DMS79 treated with DMSO at 0.1 percent for 48 hours (cell line): ENCODE results near the gene CD248.
A peak's percentile ranks its signal among the peaks of the same experiment; 100 is the strongest.

Experiments used
- DNase-seq: peaks from one replicate; lab custom pipeline; 2025; lab: John Stamatoyannopoulos, UW

Gene CD248

DNA sequence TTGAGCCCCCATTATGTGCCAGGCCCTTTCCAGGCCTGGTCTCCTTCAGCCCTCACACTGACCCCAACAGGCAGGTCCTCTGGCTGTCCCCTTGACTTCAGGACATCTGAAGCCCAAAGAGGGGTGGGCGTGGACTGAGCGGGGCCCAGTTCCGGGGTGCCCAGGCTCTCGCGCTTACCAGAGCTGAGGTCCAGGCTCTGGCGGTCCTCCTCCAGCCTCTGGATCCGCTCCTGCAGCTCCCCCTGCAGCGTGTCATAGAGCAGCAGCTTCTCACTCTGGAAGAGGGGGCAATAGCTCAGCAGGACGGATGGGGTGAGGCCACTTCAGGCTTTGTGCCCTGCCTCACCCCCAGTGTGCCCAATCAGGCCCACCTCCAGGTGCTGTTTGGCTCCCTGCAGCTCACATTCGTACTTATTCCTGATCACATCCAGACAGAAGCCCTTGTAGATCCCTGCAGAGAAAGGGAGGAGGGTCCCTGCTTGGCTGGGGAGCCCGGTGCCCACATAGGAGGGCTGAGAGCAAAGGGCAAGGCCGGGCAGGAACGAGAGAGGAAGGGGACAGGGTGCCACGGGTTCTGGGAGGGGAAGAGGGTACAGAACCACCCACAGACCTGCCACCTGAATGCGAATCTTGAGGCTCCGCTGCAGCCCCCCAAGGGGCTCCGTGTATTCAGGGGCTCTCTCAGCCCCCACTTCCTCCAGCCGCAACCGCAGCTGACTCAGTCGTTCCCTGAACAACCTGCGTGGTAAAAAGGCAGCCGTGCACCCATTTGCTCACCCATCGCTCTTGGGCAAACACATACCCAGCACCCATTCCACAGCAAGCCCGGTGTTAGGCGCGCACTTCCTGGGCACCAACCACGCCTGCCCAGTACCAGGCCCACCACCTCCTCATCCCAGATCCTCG is 24.0 kb upstream of the CD248 start:
- DNase-seq = no peak

DNA sequence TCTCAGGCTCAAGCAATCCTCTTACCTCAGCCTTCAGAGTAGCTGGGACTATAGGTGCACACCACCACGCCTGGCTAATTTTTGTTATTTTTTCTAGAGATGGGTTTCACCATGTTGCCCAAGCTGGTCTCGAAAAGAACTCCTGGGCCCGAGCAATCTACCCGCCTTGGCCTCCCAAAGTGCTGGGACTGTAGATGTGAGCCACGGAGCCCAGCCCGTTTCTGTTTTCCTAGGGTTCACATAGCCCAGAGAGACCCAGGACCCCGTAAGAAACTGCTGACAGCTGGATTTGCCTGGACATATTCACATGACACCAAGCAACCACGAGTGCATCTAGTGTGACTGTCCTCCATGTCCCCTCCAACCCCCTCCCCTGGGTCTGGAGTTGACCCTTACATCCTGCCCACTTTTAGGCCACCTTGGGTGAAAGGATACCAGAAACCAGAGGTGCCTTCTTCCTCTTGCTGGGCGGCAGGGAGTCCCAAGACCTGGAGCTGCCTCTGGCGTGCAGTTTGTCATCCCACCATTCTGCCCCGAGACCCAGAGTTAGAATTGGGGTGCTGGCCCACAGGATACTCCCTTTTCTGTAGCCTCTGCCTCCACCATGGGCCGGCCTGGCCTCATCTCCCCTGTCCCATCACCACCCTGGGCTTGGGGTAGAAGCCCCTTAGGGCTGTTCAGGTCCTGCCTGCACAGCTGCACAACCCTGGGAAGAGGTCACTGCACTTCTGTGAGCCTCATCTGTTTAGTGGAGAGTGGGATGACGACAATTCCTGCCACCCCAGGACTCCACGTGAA is 23.0 kb upstream of the CD248 start:
- DNase-seq = no peak

DNA sequence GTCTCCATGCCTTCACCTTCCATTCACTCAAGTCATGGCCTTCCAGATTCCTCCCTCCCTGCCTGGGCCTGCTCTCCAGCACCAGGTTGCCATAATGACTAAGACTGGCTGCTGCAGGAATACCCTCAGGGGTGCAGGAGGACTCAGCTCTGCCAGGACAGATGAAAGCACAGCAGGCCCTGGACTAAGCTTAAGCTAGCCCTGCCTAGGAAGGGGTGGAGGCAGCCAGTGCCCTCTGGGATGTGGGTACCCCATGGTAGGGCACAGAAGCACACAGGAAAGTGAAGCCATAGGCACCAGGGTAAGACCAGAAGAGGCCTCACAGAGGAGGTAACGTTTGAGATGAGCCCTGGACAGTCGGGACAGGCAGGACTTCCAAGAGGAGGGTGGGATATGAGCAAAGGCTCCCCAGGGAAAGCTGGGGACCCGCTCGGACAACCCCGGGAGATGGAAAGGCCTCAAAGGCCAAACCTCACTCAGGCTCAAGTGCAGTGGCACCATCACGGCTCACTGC is 22.4 kb upstream of the CD248 start:
- no peak for DNase-seq

DNA sequence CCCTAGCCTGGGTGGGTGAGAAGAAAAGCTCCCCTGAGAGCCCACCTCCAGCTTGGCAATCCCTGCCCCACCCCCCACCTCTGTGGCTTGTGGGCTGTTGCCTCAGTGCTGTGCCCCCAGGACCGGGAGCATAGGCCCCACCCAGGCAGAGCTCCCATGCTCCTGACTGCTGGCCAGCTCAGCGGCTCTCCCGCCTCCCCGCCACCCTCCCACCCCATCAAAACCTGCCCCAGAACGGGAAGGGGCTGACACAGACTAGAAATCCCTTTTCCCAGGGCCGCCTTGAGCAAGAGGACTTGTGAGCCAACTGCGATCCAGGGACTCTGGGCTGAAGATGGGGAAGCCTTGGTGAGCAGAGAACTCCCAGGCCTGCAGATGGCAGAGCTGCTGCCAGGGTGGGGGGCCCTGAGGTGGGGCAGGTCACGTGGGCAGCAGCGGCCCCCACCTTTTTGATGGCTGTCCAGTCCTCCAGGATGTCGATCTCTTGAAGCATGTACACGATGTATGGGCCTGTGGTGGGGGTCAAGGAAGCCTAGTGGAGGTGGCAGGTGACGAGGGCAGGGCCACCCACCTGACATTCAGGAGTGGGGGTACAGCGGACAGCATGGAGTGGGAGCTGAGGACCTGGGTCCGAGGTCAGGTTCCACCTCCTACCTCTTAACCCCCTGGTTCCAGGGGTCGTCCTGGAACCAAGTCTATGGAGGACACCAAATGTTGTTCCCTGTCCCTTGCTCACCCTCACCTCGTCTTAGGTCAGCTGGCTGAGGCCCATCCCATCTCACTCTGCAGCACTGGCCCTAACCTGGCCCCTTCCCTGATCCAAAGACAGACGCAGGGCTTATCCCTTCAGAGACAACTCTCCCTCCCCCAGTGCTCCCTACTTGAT is 21.7 kb upstream of the CD248 start:
- no peak for DNase-seq

DNA sequence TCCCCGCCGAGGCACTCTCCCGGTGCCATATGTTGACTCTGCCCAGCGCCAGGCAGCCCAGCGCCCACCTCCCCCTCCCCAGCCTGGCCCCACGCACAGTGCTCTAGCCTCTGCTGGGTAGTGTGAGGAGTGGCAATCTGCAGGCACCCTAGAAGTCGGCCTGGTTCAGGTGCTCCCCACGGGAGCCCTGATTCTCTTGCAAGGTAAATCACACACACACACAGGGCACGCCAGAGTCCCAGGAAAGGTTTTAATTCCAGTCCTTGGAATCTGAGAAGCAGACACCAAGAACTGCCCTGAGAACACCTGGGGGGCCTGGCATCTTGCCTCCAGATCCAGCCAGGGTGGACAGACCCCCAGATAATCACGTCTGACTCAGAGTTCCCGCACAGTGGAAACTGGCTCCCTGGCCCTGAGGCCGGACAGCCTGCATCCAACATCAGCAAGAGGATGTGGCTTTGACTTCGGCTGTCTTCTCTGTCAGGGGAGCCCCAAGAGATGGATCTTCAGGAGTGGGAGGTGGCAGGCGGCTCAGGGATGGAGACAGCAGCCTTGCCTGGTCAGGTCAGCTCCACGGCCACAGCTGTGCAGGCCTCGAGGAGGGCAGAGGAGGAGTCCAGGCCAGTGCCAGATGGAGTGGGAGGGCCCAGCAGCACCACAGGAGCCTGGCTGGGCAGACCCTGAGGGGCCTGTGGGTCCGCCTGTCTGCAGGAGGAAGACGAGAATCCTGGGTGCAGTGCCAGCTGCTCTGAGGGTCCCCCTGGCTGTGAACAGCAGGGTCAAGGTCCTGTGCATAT is 20.5 kb upstream of the CD248 start:
- DNase-seq = no peak

DNA sequence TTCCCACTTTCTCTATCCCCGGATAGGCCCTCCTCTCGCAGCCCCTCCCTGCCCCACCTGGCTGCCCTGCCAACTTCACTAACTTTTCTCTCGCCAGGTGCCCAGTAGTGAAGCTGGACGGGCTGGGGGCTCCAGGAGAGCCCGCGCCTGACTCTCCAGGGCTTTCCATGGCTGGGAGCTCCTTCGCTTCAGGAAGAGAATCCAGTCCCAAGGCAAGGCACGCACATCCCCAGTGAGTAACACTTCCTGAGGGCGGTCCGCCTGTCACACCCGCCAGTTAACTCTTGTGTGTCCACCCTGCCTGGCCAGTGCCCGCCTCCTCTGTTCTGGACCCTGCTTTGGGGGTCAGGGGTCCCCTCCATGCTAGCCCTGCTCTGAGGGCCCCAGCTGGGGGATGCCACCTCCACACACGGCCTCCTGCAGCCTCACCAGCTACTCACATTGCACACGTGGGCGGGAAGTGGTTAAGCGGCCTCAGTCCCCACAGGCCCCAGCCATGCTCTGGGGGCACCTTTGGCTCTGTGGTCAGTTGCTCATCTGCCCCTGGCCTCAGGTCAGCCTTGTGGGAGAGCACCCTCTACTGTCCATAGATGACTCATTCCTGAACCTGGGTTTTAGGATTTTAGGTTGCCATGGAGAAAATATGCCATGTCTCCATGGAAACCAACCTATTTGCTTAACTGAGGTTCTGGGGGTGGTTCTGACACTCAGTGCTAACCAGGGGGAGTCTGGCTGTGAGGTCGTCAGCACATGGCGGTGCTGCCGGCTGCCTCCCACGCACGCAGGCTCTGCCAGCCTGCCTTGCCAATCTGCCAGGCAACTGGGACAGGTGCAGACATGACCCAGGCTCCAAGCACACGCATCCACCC is 19.6 kb upstream of the CD248 start, which contains the start of gene RIN1:
Gene RIN1 (minus strand): TSS at position 201 of the 869 bp plus-strand sequence. CDS start 32 bp downstream, at position 169.
- DNase-seq = peak; percentile 12

DNA sequence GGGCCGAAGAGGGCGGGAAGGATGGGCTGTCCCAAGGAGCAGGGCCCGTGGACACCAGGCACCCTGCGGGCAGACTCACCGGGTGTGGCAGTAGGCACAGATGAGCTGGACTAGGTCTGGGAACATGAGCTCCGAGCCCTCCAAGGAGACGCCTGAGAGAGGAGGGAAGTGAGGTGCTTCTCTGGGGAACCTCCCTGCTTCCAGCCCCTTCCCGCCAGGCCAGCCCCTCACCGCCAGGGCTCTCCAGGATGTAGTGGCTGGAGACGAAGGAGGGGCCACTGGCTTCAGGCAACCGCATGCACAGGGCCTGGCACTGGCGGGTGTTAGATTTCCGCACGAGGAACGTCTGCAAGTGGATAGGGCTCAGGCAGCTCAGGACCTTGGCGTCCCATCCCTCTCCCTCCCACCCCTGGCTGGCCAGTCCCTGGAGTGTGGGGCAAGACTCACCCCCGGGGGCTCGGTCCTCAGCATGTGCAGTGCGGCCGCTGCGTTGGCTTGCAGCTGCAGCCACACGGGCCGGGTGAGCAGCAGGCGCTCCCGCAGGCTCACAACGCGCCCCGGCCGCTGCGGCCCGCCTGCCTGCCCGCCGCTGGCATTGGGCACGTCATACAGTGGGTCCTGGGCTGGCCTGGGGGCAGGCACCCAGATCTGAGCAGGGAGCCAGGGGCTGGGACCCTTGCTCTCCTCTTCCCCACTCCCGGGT is 18.8 kb upstream of the CD248 start:
- peak; percentile 23 for DNase-seq

DNA sequence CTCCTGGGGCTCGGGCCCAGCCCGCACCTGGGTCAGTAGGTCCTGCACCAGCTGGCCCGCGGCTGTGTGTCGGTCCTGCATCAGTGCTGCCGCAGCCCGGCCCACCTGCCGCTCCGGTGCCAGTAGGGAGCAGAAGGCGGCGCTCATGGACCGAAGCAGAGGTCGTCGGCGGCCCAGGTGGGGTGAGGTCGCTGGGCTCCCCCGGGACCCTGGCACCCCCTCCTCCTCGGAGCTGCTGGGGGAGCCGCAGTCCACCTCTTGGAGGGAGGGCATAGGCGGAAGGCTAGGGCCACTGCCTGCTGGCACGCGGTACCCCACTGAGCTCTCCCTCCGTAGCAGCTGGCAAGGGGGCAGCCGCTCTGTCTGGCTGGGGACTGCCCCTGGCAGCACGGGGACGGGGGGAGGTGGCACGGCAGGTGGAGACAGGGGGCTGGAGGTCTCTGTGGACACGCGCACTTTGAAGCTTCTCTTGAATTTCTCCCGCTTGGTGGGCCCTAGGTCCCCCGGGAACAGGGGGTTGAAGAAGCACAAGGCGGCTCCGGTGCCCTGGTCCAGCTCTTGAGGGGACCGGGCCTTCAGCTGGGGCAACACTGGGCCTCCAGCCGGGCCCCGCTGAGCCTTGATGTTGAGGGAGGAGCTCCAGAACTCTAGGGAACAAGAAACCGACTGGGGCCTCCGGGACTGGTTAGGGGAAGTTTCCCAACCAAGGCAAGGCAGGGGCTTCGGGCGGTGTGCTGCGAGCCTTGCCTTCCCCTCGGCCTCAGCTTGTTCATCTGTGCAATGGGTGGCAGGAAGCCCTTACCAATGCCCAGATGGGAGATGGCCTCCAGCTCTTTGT is 18.0 kb upstream of the CD248 start:
- DNase-seq = no peak

DNA sequence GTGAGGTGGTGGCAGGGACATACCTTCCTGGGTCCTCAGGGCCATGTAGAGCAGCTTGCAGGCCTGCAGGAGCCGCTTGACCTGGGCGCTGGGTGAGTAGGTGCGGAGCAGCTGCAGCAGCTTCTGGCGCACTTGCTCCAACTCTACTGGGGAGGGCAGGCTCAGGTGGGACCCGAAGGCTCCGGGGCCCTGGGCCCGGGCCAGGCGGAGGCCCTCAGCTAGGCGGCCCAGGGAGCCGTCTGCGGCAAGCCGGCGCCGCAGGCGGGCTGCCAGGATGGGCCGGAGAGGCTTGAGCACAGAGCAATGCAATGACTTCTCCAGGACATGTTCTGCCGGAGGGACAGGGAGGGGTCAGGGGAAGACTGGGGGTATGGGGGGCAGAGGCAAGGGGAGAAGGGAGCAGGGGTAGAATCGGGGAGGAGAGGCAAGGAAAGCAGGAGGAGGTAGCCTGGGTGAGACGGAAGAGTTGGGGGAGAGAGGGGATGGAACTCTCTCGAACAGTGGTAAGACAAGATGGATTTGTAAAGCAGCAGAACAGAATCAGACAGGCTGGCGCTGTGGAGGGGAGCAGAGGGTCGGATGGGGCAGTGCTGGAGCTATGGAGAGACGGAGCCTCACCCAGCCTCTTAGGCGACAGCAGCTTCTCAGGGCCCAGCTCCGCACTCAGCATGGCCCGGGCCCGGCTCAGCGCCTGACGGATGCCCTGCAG is 17.2 kb upstream of the CD248 start:
- DNase-seq = no peak

DNA sequence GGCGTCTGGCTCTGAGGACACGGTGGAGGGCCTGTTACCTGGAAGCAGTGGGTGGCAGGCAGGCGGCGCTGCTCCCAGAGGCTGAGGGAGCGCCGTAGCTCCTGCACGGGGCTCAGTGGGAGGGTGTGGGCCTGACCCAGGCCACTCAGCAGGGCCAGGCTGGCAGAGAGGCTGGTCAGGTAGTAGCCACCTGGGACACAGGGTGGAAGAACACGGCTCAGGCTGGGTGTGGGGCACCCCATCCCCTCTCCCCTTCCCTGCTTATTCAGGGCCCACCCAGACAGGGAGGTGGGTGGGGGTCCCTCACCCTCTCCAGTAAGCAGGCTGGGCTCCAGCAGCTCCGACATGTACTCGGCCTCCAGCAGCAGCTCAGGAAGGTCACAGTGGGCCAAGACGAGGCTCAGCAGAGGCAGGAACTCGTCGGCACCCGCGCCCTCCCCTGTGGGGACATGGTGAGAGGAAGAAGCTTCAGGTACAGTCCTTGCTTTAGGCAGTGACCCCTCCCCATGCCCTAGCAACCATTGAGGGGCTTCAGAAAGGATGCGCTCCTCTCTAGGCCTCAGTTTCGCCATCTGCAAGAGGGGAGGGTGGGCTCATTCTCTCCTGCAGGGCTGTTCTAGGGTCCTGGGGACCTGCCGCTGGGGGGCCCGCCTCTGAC is 16.5 kb upstream of the CD248 start:
- no peak for DNase-seq

DNA sequence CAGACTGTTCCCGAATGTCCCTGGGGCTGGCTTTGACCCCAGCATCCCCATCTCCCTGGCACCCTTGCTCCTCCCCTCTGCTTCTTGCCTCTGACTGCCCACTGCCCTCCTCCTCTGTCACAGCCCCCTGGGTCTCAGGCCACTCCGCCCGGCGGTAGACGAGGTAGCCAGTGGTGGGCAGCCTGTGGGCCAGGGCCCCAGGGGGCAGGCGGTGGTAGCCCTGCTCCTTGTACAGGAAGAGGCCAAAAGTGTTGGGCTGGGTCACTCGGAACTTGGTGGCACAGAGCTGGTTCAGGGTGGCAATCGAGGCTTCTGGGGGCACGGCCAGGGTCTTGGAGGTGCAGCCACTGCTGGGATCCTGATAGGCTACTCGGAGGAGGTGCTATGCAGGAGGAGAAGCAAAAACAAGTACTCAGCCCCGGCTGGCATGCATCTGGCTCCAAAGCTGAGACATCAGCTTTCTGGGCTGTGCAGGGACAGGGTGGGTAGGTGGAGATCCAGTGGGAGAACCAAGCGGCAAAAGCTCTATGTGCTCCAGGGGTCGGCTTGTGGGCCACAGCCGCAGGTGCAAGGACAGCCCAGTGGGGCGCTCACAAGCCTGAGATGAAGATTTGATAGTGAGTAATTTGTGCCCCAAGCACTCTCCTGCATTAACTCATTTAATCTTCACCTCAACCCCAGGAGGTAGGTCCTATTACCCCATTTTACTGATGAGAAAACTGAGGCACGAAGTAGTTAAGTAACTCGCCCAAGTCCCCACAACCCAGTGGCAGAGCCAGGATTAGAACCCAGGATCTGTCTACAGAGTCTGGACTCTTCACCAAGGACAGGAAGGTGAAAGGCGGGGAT is 15.8 kb upstream of the CD248 start:
- no peak for DNase-seq

DNA sequence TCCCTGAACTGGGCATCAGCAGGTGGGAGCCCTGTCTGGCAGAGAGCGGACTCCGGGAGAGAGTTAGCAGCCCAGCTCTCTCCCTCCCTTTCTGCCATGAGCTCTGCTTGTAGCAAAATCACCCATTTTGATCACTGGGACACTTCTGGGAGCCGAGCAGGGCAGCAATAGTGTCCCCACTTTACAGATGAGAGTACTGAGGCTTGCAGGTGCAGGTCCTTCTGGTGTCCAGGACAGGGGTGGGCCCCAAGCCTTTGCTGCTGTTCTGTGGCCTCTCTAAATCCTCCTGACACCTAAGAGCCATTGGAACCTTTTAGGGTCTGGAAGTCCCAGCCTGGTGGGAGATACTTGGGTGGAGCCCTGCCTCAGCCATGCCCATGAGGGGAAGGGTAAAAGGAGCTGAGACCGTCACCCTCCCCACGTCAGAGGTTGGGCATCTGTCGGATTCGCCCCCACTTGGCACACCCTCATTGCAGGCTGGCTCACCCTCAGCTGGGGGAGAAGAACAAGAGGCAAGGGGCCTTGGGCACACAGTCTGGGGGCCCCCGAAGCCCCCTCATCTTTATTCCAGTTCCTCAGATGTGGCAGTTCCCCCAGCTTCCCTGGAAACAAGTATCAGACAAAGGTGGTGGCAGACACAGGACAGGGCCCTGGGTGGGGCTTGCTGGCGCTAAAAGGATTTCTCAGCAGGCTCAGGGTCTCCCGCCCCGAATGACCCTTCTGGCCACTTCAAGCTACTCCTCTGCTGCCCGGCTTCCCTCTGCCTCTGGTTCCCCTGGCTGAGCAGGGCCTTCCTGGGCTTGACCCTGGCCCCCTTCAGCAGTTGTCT is 14.9 kb upstream of the CD248 start:
- no peak for DNase-seq

DNA sequence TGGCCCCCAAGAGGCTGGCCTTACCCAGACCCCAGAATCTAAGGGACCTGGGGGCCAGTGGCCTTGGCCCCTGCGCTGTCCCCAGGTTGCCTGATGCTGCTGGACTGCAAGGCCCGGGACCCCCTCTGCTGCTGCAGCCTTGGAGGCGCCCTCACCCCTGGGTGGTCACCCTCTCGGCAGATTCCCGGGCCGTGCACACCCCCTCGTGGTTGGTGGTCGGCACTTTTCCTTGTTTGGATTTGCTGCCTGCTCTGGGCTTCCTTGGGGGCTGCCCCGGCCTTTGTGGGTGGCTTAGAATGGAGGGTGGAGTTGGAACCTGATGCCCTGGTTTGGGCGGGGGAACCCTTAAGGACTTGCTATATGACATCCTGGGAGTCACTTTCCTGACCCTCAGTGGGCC is 14.1 kb upstream of the CD248 start:
- DNase-seq = no peak

DNA sequence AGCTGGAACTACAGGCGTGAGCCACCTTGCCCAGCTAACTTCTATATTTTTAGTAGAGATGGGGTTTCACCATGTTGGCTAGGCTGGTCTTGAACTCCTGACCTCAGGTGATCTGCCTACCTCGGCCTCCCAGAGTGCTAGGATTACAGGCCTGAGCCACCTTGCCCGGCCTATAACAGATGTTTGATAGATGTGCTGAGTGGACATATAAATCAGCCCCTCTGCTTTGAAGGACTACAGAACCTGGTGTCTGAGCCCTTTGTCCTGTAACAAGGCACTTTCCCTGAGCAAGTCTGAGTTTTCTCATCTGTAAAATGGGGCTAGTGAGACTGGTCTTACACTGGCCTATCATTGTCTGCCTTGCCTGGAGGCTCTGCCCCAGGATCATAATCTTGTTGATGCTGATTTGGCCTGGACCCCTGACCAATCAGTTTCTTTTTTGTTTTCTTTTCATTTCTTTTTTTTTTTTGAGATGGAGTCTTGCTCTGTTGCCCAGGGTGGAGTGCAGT is 12.4 kb upstream of the CD248 start:
- DNase-seq = no peak
